Measurements from ENCODE around the gene EAPP. TPM values are rescaled to one million over a fixed set of nuclear protein-coding genes. Genes with fewer than 3 reads are reported as not detected.

EAPP gene
- total and polyA plus RNA-seq, 2 of the 13 experiments (the other 11 are each of a cell fraction or from before 2014, with no cell fraction given), result 68.7 to 110 TPM

- TF ChIP-seq ZNF784 (CRISPR knock-in tag; IDR thresholded peaks at IDR 0.05; ENCODE audit: borderline replicate concordance), result peak; percentile 60; the same call in 1 of the 2 replicates
- no peak for TF ChIP-seq ZNF101 (CRISPR knock-in tag; IDR thresholded peaks at IDR 0.05; ENCODE audit: borderline replicate concordance, low read depth)
- no peak for TF ChIP-seq SIN3A (IDR thresholded peaks at IDR 0.05; ENCODE audit: borderline replicate concordance, low read depth, low read length)
- TF ChIP-seq PITX1 (CRISPR knock-in tag; IDR thresholded peaks at IDR 0.05), result no peak
- TF ChIP-seq ZFP36L1 (CRISPR knock-in tag; IDR thresholded peaks at IDR 0.05), result no peak
- TF ChIP-seq ZNF781 (CRISPR knock-in tag; IDR thresholded peaks at IDR 0.05; ENCODE audit: borderline replicate concordance, not compliant biosample characterization), result peak; percentile 54
- no peak for TF ChIP-seq ZNF567 (CRISPR knock-in tag; IDR thresholded peaks at IDR 0.05; ENCODE audit: borderline replicate concordance)
- peak; percentile 71 for TF ChIP-seq MED1 (CRISPR knock-in tag; IDR thresholded peaks at IDR 0.05)
- peak; percentile 81 for TF ChIP-seq IKZF4 (CRISPR knock-in tag; IDR thresholded peaks at IDR 0.05; ENCODE audit: borderline replicate concordance, low read depth, not compliant biosample characterization)
- peak; percentile 30 for TF ChIP-seq TBX2 (CRISPR knock-in tag; IDR thresholded peaks at IDR 0.05; ENCODE audit: borderline replicate concordance)
- TF ChIP-seq SOX6 (IDR thresholded peaks at IDR 0.05), result no peak
- TF ChIP-seq SOX6 (CRISPR knock-in tag; IDR thresholded peaks at IDR 0.05), result peak; percentile 79
- no peak for TF ChIP-seq ZNF235 (CRISPR knock-in tag; IDR thresholded peaks at IDR 0.05; ENCODE audit: borderline replicate concordance)
- peak in 1 of 2 experiments; percentile 76; a peak in 1 of 4 replicates for TF ChIP-seq POLR2A (IDR thresholded peaks at IDR 0.05; ENCODE audit: insufficient read depth in 1 of 2, low read depth in 2 of 2, low read length in 2 of 2)
- TF ChIP-seq, protein P1, sequence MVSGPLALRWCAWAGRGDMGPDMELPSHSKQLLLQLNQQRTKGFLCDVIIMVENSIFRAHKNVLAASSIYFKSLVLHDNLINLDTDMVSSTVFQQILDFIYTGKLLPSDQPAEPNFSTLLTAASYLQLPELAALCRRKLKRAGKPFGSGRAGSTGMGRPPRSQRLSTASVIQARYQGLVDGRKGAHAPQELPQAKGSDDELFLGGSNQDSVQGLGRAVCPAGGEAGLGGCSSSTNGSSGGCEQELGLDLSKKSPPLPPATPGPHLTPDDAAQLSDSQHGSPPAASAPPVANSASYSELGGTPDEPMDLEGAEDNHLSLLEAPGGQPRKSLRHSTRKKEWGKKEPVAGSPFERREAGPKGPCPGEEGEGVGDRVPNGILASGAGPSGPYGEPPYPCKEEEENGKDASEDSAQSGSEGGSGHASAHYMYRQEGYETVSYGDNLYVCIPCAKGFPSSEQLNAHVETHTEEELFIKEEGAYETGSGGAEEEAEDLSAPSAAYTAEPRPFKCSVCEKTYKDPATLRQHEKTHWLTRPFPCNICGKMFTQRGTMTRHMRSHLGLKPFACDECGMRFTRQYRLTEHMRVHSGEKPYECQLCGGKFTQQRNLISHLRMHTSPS (CRISPR knock-in tag; IDR thresholded peaks at IDR 0.05; ENCODE audit: low read depth), result peak; percentile 56; the same call in 1 of the 2 replicates
- TF ChIP-seq ZSCAN31 (CRISPR knock-in tag; IDR thresholded peaks at IDR 0.05; ENCODE audit: low read depth), result 0 out of 2 replicates have a peak, but pooled peaks have one; percentile 54
- peak; percentile 100 for TF ChIP-seq FOSL2 (CRISPR knock-in tag; IDR thresholded peaks at IDR 0.05)
- TF ChIP-seq ELF1 (CRISPR knock-in tag; IDR thresholded peaks at IDR 0.05), result peak; percentile 76
- TF ChIP-seq, protein P2, sequence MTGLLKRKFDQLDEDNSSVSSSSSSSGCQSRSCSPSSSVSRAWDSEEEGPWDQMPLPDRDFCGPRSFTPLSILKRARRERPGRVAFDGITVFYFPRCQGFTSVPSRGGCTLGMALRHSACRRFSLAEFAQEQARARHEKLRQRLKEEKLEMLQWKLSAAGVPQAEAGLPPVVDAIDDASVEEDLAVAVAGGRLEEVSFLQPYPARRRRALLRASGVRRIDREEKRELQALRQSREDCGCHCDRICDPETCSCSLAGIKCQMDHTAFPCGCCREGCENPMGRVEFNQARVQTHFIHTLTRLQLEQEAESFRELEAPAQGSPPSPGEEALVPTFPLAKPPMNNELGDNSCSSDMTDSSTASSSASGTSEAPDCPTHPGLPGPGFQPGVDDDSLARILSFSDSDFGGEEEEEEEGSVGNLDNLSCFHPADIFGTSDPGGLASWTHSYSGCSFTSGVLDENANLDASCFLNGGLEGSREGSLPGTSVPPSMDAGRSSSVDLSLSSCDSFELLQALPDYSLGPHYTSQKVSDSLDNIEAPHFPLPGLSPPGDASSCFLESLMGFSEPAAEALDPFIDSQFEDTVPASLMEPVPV (CRISPR knock-in tag; IDR thresholded peaks at IDR 0.05), result peak; percentile 12
These were observed 42.6 kb downstream of the EAPP start (continued) for GRCh38 chr14:34496679-34497513.
